Calu3 (cell line): ENCODE measurements around the gene IL2RG. TPM values are rescaled to one million over a fixed set of nuclear protein-coding genes. Genes with fewer than 3 reads are reported as not detected.

Experiments used
- BruUV-seq: library from RNA; stranded (reverse); fragments of 400-500 nt; replicated peaks from 2 replicates; lab custom pipeline; 2021; lab: Mats Ljungman, UMichigan
- CTCF ChIA-PET: fragments of 300-600 bp; sonication (Branson Sonifier 250); formaldehyde crosslinking; loops from one replicate; lab custom pipeline; 2022; ENCODE audit warnings: antibody characterized with exemption; lab: Charles Lee
- DNase-seq: peaks from one replicate; pipeline ENCODE4 v3.0.0; 2022
- H3K27ac Mint-ChIP-seq: one replicate; pipeline ENCODE4 v1.8.0; 2022; ENCODE audit warnings: mixed read lengths; ENCODE audit not compliant: unreplicated experiment
- H3K27me3 Mint-ChIP-seq: one replicate; pipeline ENCODE4 v1.8.0; 2022; ENCODE audit warnings: mixed read lengths; ENCODE audit not compliant: unreplicated experiment
- H3K36me3 Mint-ChIP-seq: one replicate; pipeline ENCODE4 v1.8.0; 2022; ENCODE audit warnings: mild to moderate bottlenecking, moderate library complexity, mixed read lengths; ENCODE audit not compliant: insufficient read depth, unreplicated experiment
- H3K4me1 Mint-ChIP-seq: one replicate; pipeline ENCODE4 v1.8.0; 2022; ENCODE audit warnings: mild to moderate bottlenecking, low read depth, mixed read lengths; ENCODE audit not compliant: unreplicated experiment
- H3K4me3 Mint-ChIP-seq: one replicate; pipeline ENCODE4 v1.8.0; 2022; ENCODE audit warnings: mild to moderate bottlenecking, low read depth, moderate library complexity, mixed read lengths; ENCODE audit not compliant: unreplicated experiment
- H3K9me3 Mint-ChIP-seq: one replicate; pipeline ENCODE4 v1.8.0; 2022; ENCODE audit warnings: low read depth, mixed read lengths; ENCODE audit not compliant: unreplicated experiment
- CTCF ChIP-seq: fragments of 200-600 bp; IDR thresholded peaks from one replicate; pipeline ENCODE4 v1.8.0; 2022; ENCODE audit warnings: antibody characterized with exemption; ENCODE audit not compliant: unreplicated experiment
- intact Hi-C: fragments of 100-400 bp; cut with micrococcal nuclease; formaldehyde crosslinking; loops from one replicate; pipeline ENCODE4 v1.10.0; 2022; ENCODE audit not compliant: unreplicated experiment
- total RNA-seq: library from RNA; stranded (reverse); gene quantifications from 2 replicates; pipeline ENCODE4 v1.2.3, GENCODE V29; 2022

IL2RG gene
- total RNA-seq, 1 experiment from 2014 or later: 0.57 TPM

- H3K27ac Mint-ChIP-seq: peak within 1 kb of the TSS; percentile 70
- BruUV-seq: no TSS peak
- intact Hi-C loops: no loop called here
- H3K27me3 Mint-ChIP-seq: no peaks in the 10 kb centered on the region
- H3K4me1 Mint-ChIP-seq: no peaks in the 10 kb centered on the region
- H3K36me3 Mint-ChIP-seq: peaks cover 26% of the 10 kb centered on the region
- CTCF ChIA-PET: interaction anchor here (0.7 kb wide), 1 partner anchor 469 kb away, joined by 3 read pairs; no protein-coding TSS in a partner anchor
- peak within 1 kb of the TSS; percentile 82 for H3K4me3 Mint-ChIP-seq
- H3K9me3 Mint-ChIP-seq: no peaks in the 10 kb centered on the region
- DNase-seq: peak; percentile 82
- TF ChIP-seq CTCF: no peak
These were observed 6.9 kb upstream of the IL2RG start, which contains the start of gene MED12 for GRCh38 chrX:71118032-71118984. MED12 (plus strand) TSS chrX:71118596; CDS start chrX:71118755, 159 bp downstream.

- no peaks in the 10 kb centered on the region for H3K27me3 Mint-ChIP-seq
- no TSS peak for BruUV-seq
- intact Hi-C loops: no loop called here
These were observed 6.0 kb upstream of the IL2RG start for GRCh38 chrX:71117358-71117757.

GRCh38 chrX:71111921-71112431 is 599 bp upstream of the IL2RG start:
- intact Hi-C loops: no loop called here
- Mint-ChIP-seq H3K4me3 (no peak overlapping the region), H3K27me3 (no peaks in the 10 kb centered on the region), H3K36me3 (no peaks in the 10 kb centered on the region), H3K27ac (no peak overlapping the region), H3K9me3 (no peaks in the 10 kb centered on the region), H3K4me1 (peaks cover 11% of the 10 kb centered on the region)
- DNase-seq: no peak
- CTCF ChIA-PET: no interaction called here
- TF ChIP-seq CTCF: no peak
- BruUV-seq: no TSS peak

More at GRCh38 chrX:71117358-71117757, 6.0 kb upstream of the IL2RG start:
- no peak for DNase-seq
- no peak for TF ChIP-seq CTCF
- Mint-ChIP-seq H3K9me3 (no peaks in the 10 kb centered on the region), H3K4me3 (no peak overlapping the region), H3K27ac (no peak overlapping the region), H3K4me1 (peaks cover 2% of the 10 kb centered on the region), H3K36me3 (peaks cover 26% of the 10 kb centered on the region)
- CTCF ChIA-PET: no interaction called here

GRCh38 chrX:71109051-71109450 is 2.3 kb downstream of the IL2RG start:
- H3K27me3 Mint-ChIP-seq: no peaks in the 10 kb centered on the region
- CTCF ChIA-PET: no interaction called here
- H3K9me3 Mint-ChIP-seq: no peaks in the 10 kb centered on the region
- intact Hi-C loops: no loop called here
- no peak for TF ChIP-seq CTCF
- no peak for DNase-seq
- H3K4me1 Mint-ChIP-seq: peaks cover 18% of the 10 kb centered on the region
- BruUV-seq: no TSS peak
- no peaks in the 10 kb centered on the region for H3K36me3 Mint-ChIP-seq
- no peak overlapping the region for H3K27ac Mint-ChIP-seq
- no peak overlapping the region for H3K4me3 Mint-ChIP-seq
